ENCODE data around the gene STK24.

DNA sequence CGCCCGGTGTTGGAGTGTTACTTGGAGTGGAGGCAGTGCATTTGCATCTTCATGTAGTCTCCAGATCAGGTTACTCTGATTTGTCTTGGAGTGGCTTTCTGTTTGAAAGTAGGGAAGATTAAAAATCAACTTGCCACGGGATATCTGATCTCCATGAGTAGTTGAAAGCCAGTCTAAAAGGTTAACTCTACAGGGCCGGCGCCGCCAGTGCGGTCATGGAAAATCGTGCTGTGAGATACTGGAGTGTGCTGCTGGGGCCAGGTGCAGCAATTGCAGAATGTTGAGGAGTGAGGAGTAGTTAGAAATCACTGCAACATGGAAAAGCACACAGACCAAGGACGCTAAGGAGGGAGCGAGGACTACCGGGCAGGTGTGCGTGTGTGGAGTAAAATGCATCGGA lies 175.0 kb downstream of the STK24 start:
- TF ChIP-seq, protein P1, sequence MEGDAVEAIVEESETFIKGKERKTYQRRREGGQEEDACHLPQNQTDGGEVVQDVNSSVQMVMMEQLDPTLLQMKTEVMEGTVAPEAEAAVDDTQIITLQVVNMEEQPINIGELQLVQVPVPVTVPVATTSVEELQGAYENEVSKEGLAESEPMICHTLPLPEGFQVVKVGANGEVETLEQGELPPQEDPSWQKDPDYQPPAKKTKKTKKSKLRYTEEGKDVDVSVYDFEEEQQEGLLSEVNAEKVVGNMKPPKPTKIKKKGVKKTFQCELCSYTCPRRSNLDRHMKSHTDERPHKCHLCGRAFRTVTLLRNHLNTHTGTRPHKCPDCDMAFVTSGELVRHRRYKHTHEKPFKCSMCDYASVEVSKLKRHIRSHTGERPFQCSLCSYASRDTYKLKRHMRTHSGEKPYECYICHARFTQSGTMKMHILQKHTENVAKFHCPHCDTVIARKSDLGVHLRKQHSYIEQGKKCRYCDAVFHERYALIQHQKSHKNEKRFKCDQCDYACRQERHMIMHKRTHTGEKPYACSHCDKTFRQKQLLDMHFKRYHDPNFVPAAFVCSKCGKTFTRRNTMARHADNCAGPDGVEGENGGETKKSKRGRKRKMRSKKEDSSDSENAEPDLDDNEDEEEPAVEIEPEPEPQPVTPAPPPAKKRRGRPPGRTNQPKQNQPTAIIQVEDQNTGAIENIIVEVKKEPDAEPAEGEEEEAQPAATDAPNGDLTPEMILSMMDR (IDR thresholded peaks at IDR 0.05; ENCODE audit: low read depth, low read length), result no peak
- TF ChIP-seq EZH2phosphoT487 (IDR thresholded peaks at IDR 0.05; ENCODE audit: low read depth), result no peak

Measured in OCI-LY3 (cell line).